ENCODE results near the gene PDZD4.

Gene PDZD4, protein sequence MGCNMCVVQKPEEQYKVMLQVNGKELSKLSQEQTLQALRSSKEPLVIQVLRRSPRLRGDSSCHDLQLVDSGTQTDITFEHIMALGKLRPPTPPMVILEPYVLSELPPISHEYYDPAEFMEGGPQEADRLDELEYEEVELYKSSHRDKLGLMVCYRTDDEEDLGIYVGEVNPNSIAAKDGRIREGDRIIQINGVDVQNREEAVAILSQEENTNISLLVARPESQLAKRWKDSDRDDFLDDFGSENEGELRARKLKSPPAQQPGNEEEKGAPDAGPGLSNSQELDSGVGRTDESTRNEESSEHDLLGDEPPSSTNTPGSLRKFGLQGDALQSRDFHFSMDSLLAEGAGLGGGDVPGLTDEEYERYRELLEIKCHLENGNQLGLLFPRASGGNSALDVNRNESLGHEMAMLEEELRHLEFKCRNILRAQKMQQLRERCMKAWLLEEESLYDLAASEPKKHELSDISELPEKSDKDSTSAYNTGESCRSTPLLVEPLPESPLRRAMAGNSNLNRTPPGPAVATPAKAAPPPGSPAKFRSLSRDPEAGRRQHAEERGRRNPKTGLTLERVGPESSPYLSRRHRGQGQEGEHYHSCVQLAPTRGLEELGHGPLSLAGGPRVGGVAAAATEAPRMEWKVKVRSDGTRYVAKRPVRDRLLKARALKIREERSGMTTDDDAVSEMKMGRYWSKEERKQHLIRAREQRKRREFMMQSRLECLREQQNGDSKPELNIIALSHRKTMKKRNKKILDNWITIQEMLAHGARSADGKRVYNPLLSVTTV

DNA sequence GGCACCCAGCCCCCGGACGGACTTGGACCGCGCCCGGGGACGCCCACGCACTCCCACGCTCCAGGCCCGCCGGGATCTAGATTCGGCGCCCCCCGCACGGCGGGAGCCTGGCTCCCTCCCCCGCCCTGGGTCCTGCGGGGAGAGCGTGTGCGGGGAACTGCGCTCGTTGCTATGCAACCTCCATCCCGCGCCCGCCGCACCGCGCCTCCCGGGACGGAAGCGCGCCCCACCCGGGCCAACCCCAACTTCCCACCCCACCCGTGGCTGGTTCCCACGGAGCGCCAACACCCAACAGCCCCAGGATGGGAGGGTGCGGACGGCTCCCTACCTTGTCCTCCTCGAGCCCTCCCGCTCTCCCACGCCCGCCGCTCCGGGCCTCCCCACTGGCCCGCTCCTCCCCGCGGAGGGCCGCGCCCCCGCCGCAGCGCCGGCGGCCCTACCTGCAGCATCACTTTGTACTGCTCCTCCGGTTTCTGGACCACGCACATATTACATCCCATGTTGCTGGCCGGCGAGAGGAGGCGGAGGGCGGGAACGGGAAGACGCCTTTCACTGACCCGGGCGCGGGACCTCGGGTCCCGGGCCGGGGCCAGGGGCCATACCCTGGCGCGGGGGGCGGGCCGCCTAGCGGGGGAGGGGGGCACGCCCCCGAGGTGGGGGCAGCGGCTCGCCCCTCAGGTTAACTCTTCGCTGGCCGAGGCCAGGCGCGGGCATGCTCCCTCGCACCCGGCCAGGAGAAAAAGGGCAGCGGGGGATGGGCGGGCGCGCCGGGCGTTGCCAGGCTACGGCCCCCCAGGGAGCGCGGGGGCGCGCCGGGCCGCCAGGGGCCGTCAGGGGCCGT is at the start of gene PDZD4:
Gene PDZD4 (minus strand): TSS at position 746 of the 841 bp plus-strand sequence. CDS start 246 bp downstream, at position 500.
- DNase-seq (ENCODE audit: low read depth, low spot score) = no peak

DNA sequence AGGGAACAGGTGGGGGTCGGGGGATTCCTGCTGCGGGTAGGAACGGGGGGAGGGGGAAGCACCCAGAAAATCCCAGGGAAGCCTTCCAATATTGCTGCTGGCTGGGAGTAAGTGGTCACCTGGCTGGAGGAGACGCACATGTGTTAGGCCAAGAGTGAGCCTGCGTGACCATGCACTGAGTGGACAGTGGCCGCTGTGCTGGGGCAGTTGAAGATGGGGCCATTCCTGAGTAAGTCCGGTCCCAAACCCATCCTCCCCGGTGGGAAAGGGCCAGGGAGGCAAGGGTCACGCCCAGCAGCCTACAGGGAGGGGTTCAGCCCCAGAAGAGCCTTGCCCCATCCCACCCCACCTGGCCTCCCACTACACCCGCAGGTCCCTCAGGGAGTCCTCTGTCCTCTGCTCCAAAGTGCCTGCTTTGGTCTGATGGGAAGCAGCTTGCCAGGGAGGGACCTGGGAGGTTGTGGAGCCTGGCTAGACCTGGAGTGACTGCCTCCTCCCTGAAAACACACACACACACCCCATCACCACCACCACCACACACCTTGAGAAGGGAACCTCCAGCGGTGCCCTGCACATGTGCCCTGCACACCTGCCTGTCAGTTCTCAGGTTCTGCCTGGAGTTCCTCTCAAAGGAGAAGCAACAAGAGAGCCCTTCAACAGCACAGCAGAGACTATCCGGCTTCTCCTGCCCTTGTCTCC is 49.5 kb upstream of the PDZD4 start:
- DNase-seq (ENCODE audit: low read depth, low spot score) = no peak

DNA sequence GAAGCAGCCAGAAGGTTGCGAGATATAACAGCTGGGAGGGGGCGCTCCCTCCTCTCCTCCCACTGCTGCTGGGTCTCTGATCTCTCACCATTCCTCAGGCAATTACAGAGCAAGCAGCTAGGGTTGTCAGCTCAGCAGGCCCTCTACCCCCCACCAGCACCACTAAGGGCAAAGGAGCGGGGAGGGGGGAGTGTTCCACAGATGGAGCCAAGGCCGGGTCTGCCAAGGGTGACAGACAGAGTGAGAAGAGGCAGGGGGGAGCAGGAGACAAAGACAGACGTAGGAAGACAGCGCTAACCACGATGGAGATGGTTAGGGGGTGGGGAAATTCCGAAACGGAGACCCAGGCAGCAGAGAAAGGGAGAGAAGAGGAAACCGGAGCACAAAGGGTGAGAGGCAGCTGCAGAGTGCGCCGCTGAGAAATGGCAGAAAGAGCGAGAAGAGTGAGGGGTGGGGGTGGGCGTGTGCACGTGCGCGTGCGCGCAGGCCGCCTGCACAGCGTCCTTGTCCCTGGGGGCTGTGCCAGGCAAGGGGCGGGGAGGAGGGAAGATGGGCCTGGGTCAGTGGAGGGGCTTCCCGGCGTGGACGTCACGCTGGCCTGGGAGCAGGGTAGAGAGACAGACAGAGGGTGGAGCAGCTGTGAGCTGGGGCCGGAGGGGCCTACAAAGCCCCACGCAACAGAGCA is 48.8 kb upstream of the PDZD4 start:
- no peak for DNase-seq (ENCODE audit: low read depth, low spot score)

DNA sequence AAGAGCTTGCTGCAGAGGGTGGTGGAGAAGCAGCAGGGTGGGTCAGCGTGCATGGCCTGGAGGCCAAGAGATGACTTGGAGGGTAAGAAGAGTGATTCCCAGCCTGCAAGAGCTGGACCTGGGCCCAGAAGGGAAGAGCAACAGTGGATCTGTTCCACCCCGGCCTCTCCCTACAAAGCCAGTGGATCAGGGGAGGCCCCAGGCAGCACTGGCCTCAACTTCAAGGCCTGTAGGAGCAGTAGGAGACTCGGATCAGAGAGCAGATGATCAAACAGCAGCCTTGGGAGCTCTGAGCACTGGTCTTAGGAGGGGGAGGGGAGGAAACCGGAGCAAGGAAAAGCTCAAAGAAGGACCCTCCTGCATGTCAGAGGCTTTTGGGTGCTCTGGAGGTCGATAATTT is 48.0 kb upstream of the PDZD4 start:
- no peak for DNase-seq (ENCODE audit: low read depth, low spot score)

DNA sequence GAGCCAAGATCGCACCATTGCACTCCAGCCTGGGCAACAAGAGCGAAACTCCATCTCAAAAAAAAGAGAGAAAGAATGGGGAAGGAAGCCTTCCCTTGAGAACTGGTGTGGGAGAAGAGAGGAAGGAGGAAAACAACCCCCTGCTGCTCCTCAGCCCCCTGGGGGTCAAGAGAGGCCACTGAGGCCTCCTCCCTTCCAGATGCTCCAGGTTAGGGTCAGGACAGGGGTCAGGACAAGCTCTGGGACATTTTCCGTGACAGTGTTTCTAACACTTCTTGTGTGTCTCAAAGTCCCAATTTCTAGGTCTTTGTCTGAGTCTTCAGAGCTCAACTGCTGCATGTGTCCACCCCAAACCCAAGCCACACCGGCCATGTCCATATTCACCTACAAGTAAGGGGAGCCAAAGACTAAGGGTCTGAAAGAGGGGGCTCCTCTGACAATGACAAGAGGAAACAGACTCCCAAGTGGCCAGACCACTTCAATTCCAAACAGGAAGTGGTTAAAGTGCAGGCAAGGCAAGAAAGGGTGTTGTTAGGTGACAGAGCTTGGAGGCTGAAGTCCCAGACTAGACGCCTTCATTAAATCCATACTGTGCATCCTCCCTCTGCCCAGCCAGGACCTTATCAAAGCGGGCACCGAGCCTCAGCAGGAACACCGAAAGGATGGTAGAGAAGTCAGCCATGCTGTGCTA is 47.4 kb upstream of the PDZD4 start:
- no peak for DNase-seq (ENCODE audit: low read depth, low spot score)

DNA sequence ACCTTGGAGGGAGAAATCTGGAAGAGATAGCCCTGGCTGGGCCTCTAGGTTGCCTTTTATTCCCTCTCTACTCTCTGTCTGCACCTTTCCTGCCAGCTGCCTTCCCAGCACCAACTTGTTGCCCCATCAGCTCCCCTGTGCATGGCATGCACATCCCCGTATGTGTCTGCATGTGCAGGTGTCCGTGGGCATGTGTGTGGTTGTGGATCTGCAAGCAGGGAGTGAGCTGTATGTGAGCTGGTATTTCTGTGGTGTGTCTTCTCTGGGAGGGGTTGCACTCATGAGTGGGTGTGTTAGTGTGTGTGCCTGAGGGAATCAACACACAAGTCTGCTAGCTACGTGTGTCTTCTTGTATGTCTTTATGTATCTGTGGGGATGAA is 45.8 kb upstream of the PDZD4 start:
- no peak for DNase-seq (ENCODE audit: low read depth, low spot score)

DNA sequence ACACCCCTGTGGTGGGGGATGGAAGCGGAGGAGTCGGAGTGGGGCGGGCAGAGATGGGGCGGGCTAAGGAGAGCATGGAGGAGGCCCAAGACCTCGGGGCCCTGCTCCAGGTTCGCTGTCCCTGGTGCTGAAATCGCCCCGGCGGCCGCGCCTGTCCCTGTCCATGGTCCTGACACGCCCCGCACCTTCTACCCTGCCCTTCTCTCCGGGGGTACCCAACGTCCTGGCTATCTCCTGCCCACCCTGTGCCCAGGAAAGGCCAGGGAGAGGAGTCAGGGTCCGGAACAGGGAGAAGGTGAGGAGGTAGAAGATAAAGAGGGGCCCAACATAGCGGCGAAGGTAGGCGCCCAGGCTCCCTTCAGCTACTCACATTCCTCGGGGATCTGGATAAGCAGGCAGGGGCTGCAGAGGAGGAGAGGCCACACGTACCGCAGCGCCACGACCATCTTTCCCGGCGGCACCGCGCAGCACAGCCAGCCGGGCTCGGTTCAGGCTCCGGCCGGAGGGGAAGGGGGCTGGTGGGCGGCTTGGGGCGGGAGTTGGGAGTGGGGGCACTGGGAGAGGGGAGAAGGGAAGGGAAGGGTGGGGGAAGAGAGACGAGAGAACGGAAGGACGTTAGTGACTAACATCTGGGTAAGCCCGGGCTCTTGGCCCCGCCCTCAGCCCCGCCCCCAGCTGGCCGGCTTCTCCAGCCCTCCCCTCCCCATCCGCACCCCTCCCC is 45.2 kb upstream of the PDZD4 start:
- DNase-seq (ENCODE audit: low read depth, low spot score) = peak; percentile 24

DNA sequence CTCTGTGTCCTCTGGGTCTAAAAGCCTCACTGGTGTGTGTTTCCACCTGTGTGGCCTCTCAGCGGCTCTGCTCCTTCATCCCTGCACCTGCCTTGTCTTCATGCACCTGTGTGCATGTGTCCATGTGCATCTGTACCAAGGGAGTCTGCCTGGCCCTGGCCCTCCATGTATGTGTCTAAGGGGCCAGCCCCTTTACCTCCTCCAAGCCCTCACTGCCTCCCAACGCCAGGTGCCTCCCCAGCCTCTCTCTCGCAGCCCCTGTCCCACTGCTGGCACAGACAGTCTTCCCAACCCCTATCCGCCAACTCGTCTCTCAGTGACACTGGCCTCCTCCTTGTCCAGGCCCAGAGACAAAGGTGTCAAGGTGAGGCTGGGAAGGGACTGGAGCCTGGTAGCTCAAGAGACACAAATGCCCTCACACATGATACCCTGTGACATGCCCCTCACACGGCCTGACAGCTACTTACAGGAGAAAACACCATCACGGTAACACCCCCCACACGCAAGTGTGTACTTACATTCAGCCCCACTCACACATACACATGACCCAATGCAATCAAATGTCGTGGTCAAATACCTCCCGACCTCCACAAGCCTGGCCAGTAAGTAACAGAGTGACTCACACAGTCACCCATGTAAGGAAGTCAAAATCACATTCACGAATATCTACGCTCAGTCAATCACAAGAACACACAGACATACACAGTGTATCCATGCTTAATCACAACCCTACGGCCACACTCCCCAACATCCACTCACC is 44.2 kb upstream of the PDZD4 start:
- no peak for DNase-seq (ENCODE audit: low read depth, low spot score)

DNA sequence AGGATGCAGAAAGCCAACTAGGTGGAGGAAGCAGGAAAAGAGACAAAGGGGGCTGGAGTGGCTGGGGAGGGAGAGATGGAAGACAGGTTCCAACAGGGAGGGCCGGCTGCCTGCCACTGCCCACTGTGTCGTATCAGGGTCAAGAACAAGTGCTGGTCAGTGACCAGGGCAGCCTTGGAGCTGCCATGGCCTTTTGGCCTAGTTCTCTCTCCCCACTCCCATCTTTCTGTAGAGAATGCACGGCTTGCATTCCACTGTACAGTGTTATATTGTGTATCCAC is 43.7 kb upstream of the PDZD4 start:
- no peak for DNase-seq (ENCODE audit: low read depth, low spot score)

DNA sequence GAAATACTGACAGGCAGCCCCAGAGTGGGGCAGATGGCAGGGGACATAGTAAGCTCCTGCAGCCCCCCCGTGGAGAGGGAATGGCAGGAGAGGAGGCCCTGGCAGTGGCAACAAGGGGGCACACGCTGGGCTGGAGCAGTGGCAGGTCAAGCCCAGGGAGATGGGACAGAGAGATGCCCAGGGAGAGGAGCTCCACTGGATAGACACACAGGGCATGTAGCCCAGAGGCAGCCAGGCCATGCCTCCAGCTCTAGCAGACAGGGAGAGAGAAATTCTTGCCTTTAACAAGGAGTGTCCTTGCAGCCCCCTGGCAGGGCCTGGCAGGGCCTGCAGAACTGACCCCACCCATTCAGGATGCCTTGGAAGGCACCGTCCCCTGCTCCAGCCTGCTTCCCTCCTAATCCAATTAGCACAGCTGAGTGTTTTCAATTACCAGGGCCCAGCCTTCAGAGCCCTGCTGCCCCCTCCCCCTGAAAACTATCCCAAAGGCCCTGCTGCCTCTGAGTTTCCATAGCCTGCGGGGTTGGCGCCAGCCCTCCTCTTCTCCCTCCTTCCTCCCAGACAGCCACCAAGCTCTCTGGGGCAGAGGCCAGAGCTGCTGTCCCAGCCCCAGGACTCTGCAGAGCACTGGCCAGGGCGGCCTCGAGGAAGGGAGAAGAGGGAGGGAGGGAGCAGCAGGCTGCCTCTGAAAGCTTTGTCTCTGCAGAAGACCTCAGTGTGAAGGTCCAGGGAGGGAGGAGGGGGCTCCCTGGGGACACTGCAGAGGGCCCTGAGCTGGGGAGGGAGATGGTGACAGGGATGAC is 43.1 kb upstream of the PDZD4 start:
- DNase-seq (ENCODE audit: low read depth, low spot score) = no peak

DNA sequence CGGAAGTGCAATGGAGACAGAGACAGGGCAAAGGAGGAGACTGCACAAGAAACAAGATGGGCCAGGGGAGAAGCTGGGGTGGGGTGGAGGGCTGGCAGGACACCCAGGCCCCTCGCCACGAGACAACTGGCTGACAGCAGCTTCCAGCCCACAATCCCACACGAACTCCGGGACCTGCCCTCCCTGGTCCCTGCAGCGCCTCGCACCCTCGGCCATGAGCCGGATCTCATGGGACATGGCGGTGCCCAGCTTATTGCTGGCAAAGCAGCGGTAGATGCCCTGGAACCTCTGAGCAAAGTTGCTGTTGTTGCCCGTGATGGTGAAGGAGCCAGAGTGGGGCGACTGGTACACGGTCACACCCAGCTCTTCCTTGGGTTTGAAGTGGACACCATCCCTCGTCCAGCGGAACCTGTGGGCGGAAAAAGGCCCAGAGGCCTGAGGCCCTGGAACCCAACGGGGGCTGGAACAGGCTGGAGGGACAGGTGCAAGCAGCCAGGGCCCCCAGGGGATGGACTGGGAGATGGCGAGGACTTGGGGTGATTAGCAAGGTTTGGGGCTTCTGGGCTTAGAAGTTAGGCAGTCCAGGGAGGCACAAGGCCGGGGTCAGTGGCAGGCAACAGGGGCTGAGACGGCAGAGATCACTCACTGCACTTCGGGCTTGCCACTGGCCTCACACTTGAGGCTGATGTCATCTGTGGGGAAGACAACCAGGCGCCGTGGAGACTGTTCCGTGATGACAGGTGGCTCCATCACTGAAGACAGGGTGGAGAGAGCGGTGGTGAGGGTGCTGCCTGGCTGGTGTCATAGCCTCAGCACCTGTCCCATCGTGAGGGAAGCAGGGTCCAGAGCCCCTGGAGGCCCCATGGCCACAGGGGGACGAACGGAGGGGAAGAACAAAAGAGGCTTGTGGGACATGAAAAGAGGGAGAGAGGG is 41.9 kb upstream of the PDZD4 start:
- no peak for DNase-seq (ENCODE audit: low read depth, low spot score)

DNA sequence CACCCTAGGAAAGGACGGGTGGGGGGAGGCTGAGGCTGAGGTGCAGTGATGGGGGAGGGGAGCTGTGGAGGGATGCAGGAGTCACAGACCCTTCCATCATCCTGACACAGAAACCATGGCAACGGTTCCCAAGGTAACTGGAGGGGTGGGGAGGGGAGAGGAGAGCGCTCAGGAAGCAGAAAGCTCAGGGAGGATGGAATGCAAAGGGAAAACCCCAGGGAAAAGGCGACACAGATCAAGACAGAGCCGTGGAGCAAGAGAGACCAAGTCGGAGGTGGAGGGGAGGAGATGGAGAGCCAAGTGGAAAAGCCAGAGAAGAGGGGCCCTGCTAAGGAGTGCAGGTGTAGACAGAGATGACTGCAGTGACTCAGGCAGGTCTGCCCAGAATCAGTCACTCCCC is 41.1 kb upstream of the PDZD4 start:
- DNase-seq (ENCODE audit: low read depth, low spot score) = no peak

DNA sequence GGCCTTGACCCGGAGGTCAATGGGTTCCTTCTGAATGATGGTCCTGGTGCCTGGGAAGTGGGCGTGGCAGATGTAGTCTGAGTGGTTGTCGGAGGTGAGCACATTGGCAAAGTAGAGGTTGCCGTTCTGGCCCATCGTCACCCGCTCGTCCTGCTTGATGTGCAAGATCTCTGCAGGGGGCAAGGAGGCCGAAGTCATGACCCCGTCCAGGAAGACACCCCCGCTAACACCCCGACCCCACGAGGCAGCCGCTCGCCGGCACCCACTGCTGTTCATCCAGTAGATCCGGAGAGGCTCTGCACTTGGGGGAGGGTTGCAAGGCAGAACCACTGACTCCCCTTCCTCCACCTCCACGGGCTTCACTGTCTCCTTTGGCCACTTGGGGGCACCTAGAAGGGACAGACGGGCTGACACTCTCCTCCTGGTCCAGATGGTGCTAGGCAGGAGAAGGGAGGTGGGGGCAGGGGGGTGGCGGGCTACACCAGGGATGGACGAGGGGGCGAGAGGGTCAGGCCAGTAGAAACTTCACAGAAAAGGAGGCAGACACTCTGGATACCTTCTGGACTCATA is 40.5 kb upstream of the PDZD4 start:
- DNase-seq (ENCODE audit: low read depth, low spot score) = no peak

DNA sequence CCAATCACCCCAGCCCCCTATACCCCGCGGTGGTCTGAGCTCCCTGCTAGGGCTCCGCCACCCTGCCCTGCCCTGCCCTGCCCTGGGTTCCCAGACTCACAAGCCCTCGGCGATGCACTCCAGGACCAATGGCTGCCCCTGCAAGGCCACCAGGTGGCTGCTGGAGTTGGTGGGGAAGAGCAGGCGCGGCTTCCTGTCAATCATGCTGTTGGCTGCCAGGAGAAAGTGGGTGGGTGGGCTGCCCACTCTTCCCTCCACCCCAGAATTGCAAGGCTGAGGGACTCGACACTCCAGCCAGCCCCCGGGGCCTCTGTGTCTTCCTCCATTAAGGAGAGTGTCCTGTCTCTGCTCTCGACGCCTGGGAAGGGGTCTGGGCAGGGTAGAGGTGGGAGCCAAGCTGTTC is 39.9 kb upstream of the PDZD4 start:
- no peak for DNase-seq (ENCODE audit: low read depth, low spot score)

DNA sequence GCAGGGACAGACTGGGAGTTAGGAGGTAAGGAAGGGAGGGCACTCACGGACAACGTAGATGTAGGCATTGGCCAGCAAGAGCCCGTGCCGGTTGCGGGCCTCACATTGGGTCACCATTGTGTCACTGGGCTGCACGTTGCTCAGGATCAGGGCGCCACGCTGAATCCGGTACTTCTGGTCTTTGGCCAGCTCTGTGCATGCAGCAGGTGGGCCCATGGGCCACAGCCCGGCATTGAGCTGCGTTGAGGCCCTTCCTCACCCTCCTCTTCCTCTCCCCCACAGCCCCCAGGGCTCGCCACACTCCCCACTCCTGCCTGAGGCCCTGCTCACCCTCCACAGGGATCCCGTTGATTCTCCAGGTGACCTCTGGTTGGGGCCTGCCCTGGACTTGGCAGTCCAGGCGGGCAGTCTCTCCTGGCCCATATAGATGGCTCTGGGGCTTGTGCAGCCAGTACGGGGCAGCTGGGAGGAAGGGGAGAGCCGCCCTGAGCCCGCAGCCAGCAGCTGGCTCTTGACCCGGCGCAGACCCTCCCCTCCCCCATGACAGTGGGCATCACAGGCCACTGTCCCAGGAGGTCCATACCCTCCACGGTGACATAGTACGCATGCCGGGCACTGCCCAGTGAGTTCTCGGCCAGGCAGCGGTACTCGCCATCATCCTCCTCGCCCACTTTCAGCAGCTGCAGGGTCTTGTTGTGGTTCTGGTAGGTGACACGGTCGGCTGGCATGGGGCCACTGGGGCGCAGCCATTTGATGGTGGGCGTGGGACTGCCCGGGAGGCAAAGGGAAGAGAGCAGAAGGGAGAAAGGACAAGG is 39.3 kb upstream of the PDZD4 start:
- no peak for DNase-seq (ENCODE audit: low read depth, low spot score)
